Endothelial cell (in vitro differentiated cells): ENCODE data around the gene FXYD2. TPM values are rescaled to one million over a fixed set of nuclear protein-coding genes. Genes with fewer than 3 reads are reported as not detected.

Source experiments
- DNase-seq: peaks from one replicate; pipeline ENCODE4 v3.0.0; 2021; ENCODE audit warnings: low spot score
- H3K27ac Mint-ChIP-seq: one replicate; pipeline ENCODE4 v1.8.0; 2021; ENCODE audit warnings: mixed read lengths, inconsistent platforms; ENCODE audit not compliant: unreplicated experiment
- H3K27me3 Mint-ChIP-seq: one replicate; pipeline ENCODE4 v1.8.0; 2021; ENCODE audit warnings: mild to moderate bottlenecking, moderate library complexity, mixed read lengths, inconsistent platforms; ENCODE audit not compliant: unreplicated experiment
- H3K36me3 Mint-ChIP-seq: one replicate; pipeline ENCODE4 v1.8.0; 2021; ENCODE audit warnings: mild to moderate bottlenecking, low read depth, mixed read lengths, inconsistent platforms; ENCODE audit not compliant: unreplicated experiment
- H3K4me1 Mint-ChIP-seq: one replicate; pipeline ENCODE4 v1.8.0; 2021; ENCODE audit warnings: mild to moderate bottlenecking, mixed read lengths, inconsistent platforms; ENCODE audit not compliant: unreplicated experiment
- H3K4me3 Mint-ChIP-seq: one replicate; pipeline ENCODE4 v1.8.0; 2021; ENCODE audit warnings: mild to moderate bottlenecking, mixed read lengths, inconsistent platforms; ENCODE audit not compliant: unreplicated experiment
- H3K9me3 Mint-ChIP-seq: one replicate; pipeline ENCODE4 v1.8.0; 2021; ENCODE audit warnings: mixed read lengths, inconsistent platforms; ENCODE audit not compliant: unreplicated experiment
- CTCF ChIP-seq: fragments of 200-600 bp; sonication (generic); IDR thresholded peaks from one replicate; pipeline ENCODE4 v1.5.0; 2021; ENCODE audit warnings: antibody characterized with exemption; ENCODE audit not compliant: unreplicated experiment
- total RNA-seq: library from RNA; stranded (reverse); fragmentation: NEBNext Ultra II Directional; extraction: Animal tissue kit (Norgen Biotek cat#: 25700); gene quantifications from one replicate; pipeline ENCODE4 v1.2.1, GENCODE V29; 2021; ENCODE audit not compliant: unreplicated experiment

Gene FXYD2
- total RNA-seq, 1 donor from 2014 or later: not detected

- peak; percentile 78 for DNase-seq
- Mint-ChIP-seq H3K36me3 (peaks cover 4% of the 10 kb centered on the region), H3K9me3 (no peaks in the 10 kb centered on the region), H3K4me3 (no peak overlapping the region), H3K4me1 (peaks cover 3% of the 10 kb centered on the region), H3K27me3 (peaks cover 7% of the 10 kb centered on the region), H3K27ac (peak overlapping the region; percentile 3)
- TF ChIP-seq CTCF: no peak
Observed at GRCh38 chr11:117809236-117810055, 15.1 kb downstream of the FXYD2 start.

GRCh38 chr11:117808784-117809183 lies 15.8 kb downstream of the FXYD2 start:
- no peaks in the 10 kb centered on the region for H3K9me3 Mint-ChIP-seq
- no peak for TF ChIP-seq CTCF
- H3K36me3 Mint-ChIP-seq: peaks cover 4% of the 10 kb centered on the region
- H3K4me3 Mint-ChIP-seq: no peak overlapping the region
- H3K4me1 Mint-ChIP-seq: peaks cover 3% of the 10 kb centered on the region
- H3K27me3 Mint-ChIP-seq: peaks cover 7% of the 10 kb centered on the region
- DNase-seq: no peak
- no peak overlapping the region for H3K27ac Mint-ChIP-seq

GRCh38 chr11:117807482-117808327 lies 16.8 kb downstream of the FXYD2 start:
- Mint-ChIP-seq H3K27ac (no peak overlapping the region), H3K36me3 (peaks cover 4% of the 10 kb centered on the region), H3K4me3 (no peak overlapping the region), H3K4me1 (peaks cover 3% of the 10 kb centered on the region), H3K27me3 (peaks cover 7% of the 10 kb centered on the region), H3K9me3 (no peaks in the 10 kb centered on the region)
- peak; percentile 73 for DNase-seq
- peak; percentile 94 for TF ChIP-seq CTCF

GRCh38 chr11:117806846-117807245 lies 17.7 kb downstream of the FXYD2 start:
- H3K27me3 Mint-ChIP-seq: peaks cover 4% of the 10 kb centered on the region
- peaks cover 3% of the 10 kb centered on the region for H3K4me1 Mint-ChIP-seq
- H3K27ac Mint-ChIP-seq: no peak overlapping the region
- H3K9me3 Mint-ChIP-seq: no peaks in the 10 kb centered on the region
- peaks cover 4% of the 10 kb centered on the region for H3K36me3 Mint-ChIP-seq
- TF ChIP-seq CTCF: no peak
- no peak overlapping the region for H3K4me3 Mint-ChIP-seq
- DNase-seq: no peak
